Stomach (tissue), 9 donors: ENCODE results near the gene TSPAN17. TPM values are rescaled to one million over a fixed set of nuclear protein-coding genes. Genes with fewer than 3 reads are reported as not detected.
"Not testable (repeated sequence)": the region's sequence is repeated elsewhere in the genome, so short reads cannot be mapped to it uniquely, and the experiment has no call there.

ENCODE experiments used
- DNase-seq, 2 donors: peaks; one replicate each; pipeline versions ENCODE4 v3.0.0 to v3.0.0-alpha.2; 2013 to 2019
- H3K27ac ChIP-seq, 5 donors: fragments of 200-600 bp in 4 of 5; sonication (generic) in 4 of 5; one replicate each; pipeline ENCODE4 v1.5.1; 2013 to 2019; ENCODE audit warnings: mild to moderate bottlenecking in 1 of 5, moderate library complexity in 1 of 5
- H3K27me3 ChIP-seq, 3 donors: fragments of 200-600 bp; sonication (generic); one replicate each; pipeline ENCODE4 v1.5.1; 2017 to 2019; ENCODE audit warnings: mixed run types in 1 of 3
- H3K36me3 ChIP-seq, 4 donors: fragments of 200-600 bp; sonication (generic); 1 replicate in 3 of 4; 2 replicates in 1 of 4; pipeline ENCODE4 v1.5.1; 2016 to 2019
- H3K4me1 ChIP-seq, 4 donors: fragments of 200-600 bp; sonication (generic); one replicate each; pipeline ENCODE4 v1.5.1; 2016 to 2019
- H3K4me3 ChIP-seq, 4 donors: fragments of 200-600 bp; sonication (generic) in 3 of 4; one replicate each; pipeline ENCODE4 v1.5.1; 2016 to 2019; ENCODE audit warnings: mild to moderate bottlenecking in 1 of 4
- H3K9me3 ChIP-seq, 4 donors: fragments of 200-600 bp; sonication (generic); one replicate each; pipeline ENCODE4 v1.5.1; 2016 to 2019
- CTCF ChIP-seq, 7 experiments: fragments of 450-650 bp in 4 of 7; fragments of 200-600 bp in 3 of 7; sonication (generic) in 3 of 7; IDR thresholded peaks; one replicate each; pipeline ENCODE4 v1.5.1; 2016 to 2019; ENCODE audit warnings: antibody characterized with exemption in 7 of 7, control low read depth in 2 of 7, mild to moderate bottlenecking in 1 of 7
- EP300 ChIP-seq: sonication (generic); formaldehyde crosslinking; IDR thresholded peaks from one replicate; pipeline ENCODE4 v1.6.1; 2017; ENCODE audit warnings: antibody characterized with exemption
- POLR2A ChIP-seq, 4 donors: fragments of 450-650 bp; IDR thresholded peaks; one replicate each; pipeline ENCODE4 v1.6.1; 2016; ENCODE audit warnings: antibody characterized with exemption in 4 of 4, control low read depth in 2 of 4, mild to moderate bottlenecking in 1 of 4, moderate library complexity in 1 of 4
- POLR2AphosphoS5 ChIP-seq, 3 donors: sonication (generic); formaldehyde crosslinking; IDR thresholded peaks; one replicate each; pipeline ENCODE4 v1.6.1; 2016; ENCODE audit warnings: antibody characterized with exemption in 3 of 3
- WGBS, 5 donors: extraction: QIAGEN DNeasy Blood & Tissue Kit in 3 of 5; methylation state at CpG; one replicate each; pipeline versions ENCODE4 v1.1.5 to v1.1.7; 2013 to 2018; 5-methylcytosine and 5-hydroxymethylcytosine counted together
- intact Hi-C: fragments of 100-400 bp; cut with DNase I; formaldehyde crosslinking; loops from one replicate; pipeline ENCODE4 v1.15.1; 2023; ENCODE audit warnings: low total_unique reads
- polyA plus RNA-seq, 3 donors: library from polyadenylated mRNA; stranded (reverse); fragments of 200-250 nt; gene quantifications; one replicate each; pipeline ENCODE4 v1.2.3, GENCODE V29; 2013
- total RNA-seq, 5 donors: library from RNA; depleted of rRNA; stranded (reverse); fragments of >200 nt; gene quantifications; one replicate each; pipeline versions ENCODE4 v1.1.0 to v1.2.3, GENCODE V29; 2014 to 2016
- donor health status: healthy with polysubstance abuse.
- donor health status: Bipolar disorder and iron deficiency.
- donor health status: healthy.

The TSPAN17 gene
- total and polyA plus RNA-seq, 8 donors: 2.3 to 79.9 (median 21.7) TPM

GRCh38 chr5:176694631-176695030 is 47.3 kb downstream of the TSPAN17 start:
- Histone ChIP-seq H3K27ac (no peak overlapping the region), H3K36me3 (no peaks in the 10 kb centered on the region), H3K9me3 (no peaks in the 10 kb centered on the region), H3K4me3 (no peak overlapping the region), H3K4me1 (peaks cover 0 to 12% (median 9%) of the 10 kb centered on the region in 4 donors), H3K27me3 (peaks cover 0 to 100% (median 40%) of the 10 kb centered on the region in 3 donors)
- WGBS, 5 donors: 73 to 85% (median 82%) methylated on average over 9 of the region's 9 CpGs
- TF ChIP-seq CTCF (IDR thresholded peaks at IDR 0.05) (no peak), POLR2AphosphoS5 (IDR thresholded peaks at IDR 0.05) (no peak), POLR2A (IDR thresholded peaks at IDR 0.05) (no peak), EP300 (no peak)
- no peak for DNase-seq
- intact Hi-C loops: no loop called here

GRCh38 chr5:176695073-176695472 is 47.8 kb downstream of the TSPAN17 start:
- Histone ChIP-seq H3K9me3 (no peaks in the 10 kb centered on the region), H3K27ac (no peak overlapping the region), H3K4me1 (peaks cover 0 to 12% (median 9%) of the 10 kb centered on the region in 4 donors), H3K4me3 (no peak overlapping the region), H3K27me3 (peaks cover 0 to 100% (median 44%) of the 10 kb centered on the region in 3 donors), H3K36me3 (no peaks in the 10 kb centered on the region)
- no peak for DNase-seq
- TF ChIP-seq EP300: no peak
- no peak for TF ChIP-seq POLR2AphosphoS5 (IDR thresholded peaks at IDR 0.05)
- TF ChIP-seq POLR2A (IDR thresholded peaks at IDR 0.05): no peak
- TF ChIP-seq CTCF (IDR thresholded peaks at IDR 0.05): no peak
- WGBS, 5 donors: 62 to 80% (median 69%) methylated on average over 8 of the region's 8 CpGs
- intact Hi-C loops: no loop called here

GRCh38 chr5:176697267-176697933 is 50.1 kb downstream of the TSPAN17 start:
- TF ChIP-seq CTCF (IDR thresholded peaks at IDR 0.05) (no peak), POLR2AphosphoS5 (IDR thresholded peaks at IDR 0.05) (no peak), POLR2A (IDR thresholded peaks at IDR 0.05) (no peak), EP300 (no peak)
- Histone ChIP-seq H3K9me3 (no peaks in the 10 kb centered on the region), H3K4me1 (peaks cover 0 to 12% (median 8%) of the 10 kb centered on the region in 4 donors), H3K4me3 (no peak overlapping the region), H3K27me3 (peaks cover 0 to 100% (median 54%) of the 10 kb centered on the region in 3 donors), H3K36me3 (no peaks in the 10 kb centered on the region), H3K27ac (no peak overlapping the region)
- intact Hi-C loops: no loop called here
- no peak for DNase-seq
- 64 to 74% (median 69%) methylated on average over 10 of the region's 10 CpGs for WGBS, 5 donors

GRCh38 chr5:176697934-176698538 is 50.8 kb downstream of the TSPAN17 start:
- TF ChIP-seq CTCF (IDR thresholded peaks at IDR 0.05): no peak
- no peak for TF ChIP-seq POLR2AphosphoS5 (IDR thresholded peaks at IDR 0.05)
- TF ChIP-seq POLR2A (IDR thresholded peaks at IDR 0.05): no peak
- TF ChIP-seq EP300: no peak
- no peaks in the 10 kb centered on the region for H3K36me3 ChIP-seq
- 15 to 26% (median 20%) methylated on average over 9 of the region's 9 CpGs for WGBS, 5 donors
- intact Hi-C loops: no loop called here
- H3K27me3 ChIP-seq: peaks cover 0 to 100% (median 54%) of the 10 kb centered on the region in 3 donors
- H3K27ac ChIP-seq: no peak overlapping the region
- no peak for DNase-seq
- H3K4me3 ChIP-seq: no peak overlapping the region
- H3K9me3 ChIP-seq: no peaks in the 10 kb centered on the region
- H3K4me1 ChIP-seq: peaks cover 0 to 6% (median 2%) of the 10 kb centered on the region in 4 donors

GRCh38 chr5:176699446-176699845 is 52.2 kb downstream of the TSPAN17 start:
- DNase-seq: not testable (repeated sequence)

More at GRCh38 chr5:176699446-176699845, 52.2 kb downstream of the TSPAN17 start:
- 78 to 94% (median 90%) methylated on average over 5 of the region's 5 CpGs for WGBS, 5 donors
- H3K27ac ChIP-seq, H3K36me3 ChIP-seq, H3K4me3 ChIP-seq, H3K9me3 ChIP-seq, intact Hi-C loops, H3K4me1 ChIP-seq: not testable (repeated sequence)
- H3K27me3 ChIP-seq: peaks cover 0 to 100% (median 58%) of the 10 kb centered on the region in 3 donors
